K562 (cell line): ENCODE measurements around the gene MYL12A. TPM values are rescaled to one million over a fixed set of nuclear protein-coding genes. Genes with fewer than 3 reads are reported as not detected.

ENCODE experiments used
- C11orf30 ChIP-seq: fragments of 450-650 bp; IDR thresholded peaks from 2 replicates; pipeline ENCODE4 v1.6.1; 2016; ENCODE audit warnings: low read depth, mild to moderate bottlenecking
- CEBPB ChIP-seq: fragments of 450-650 bp; IDR thresholded peaks from 2 replicates; pipeline ENCODE4 v1.6.1; 2016; ENCODE audit warnings: missing genetic modification characterization, missing compliant biosample characterization
- GATAD2A ChIP-seq: fragments of 450-650 bp; IDR thresholded peaks from 2 replicates; pipeline ENCODE4 v1.6.1; 2017
- L3MBTL2 ChIP-seq: fragments of 450-650 bp; IDR thresholded peaks from 2 replicates; pipeline ENCODE4 v1.6.1; 2016; ENCODE audit warnings: mild to moderate bottlenecking, moderate library complexity
- NFIC ChIP-seq: fragments of 450-650 bp; IDR thresholded peaks from 2 replicates; pipeline ENCODE4 v1.6.1; 2017; ENCODE audit warnings: mild to moderate bottlenecking, inconsistent platforms
- PKNOX1 ChIP-seq: fragments of 450-650 bp; IDR thresholded peaks from 2 replicates; pipeline ENCODE4 v1.6.1; 2016
- SETDB1 ChIP-seq: IDR thresholded peaks from one replicate; pipeline ENCODE4 v1.6.1; 2012; ENCODE audit warnings: low read length, control low read depth, inconsistent platforms
- TRIM24 ChIP-seq, 2 experiments: fragments of 450-650 bp; IDR thresholded peaks; 2 replicates each; pipeline ENCODE4 v1.6.1; 2016
- ZBTB34 ChIP-seq: fragments of 250-450 bp; sonication (Bioruptor Pico); IDR thresholded peaks from 2 replicates; pipeline ENCODE4 v1.8.0; 2021; ENCODE audit warnings: mild to moderate bottlenecking, moderate library complexity
- ZC3H11A ChIP-seq: IDR thresholded peaks from 2 replicates; pipeline ENCODE4 v1.6.1; 2012; ENCODE audit warnings: low read depth, low read length, improper control_type of control experiment
- ZNF12 ChIP-seq: sonication (generic); formaldehyde crosslinking; IDR thresholded peaks from 2 replicates; pipeline ENCODE4 v1.4.0; 2020; ENCODE audit warnings: mild to moderate bottlenecking, missing genetic modification reagents
- ZNF274 ChIP-seq: IDR thresholded peaks from 2 replicates; pipeline ENCODE4 v1.6.1; 2011; ENCODE audit warnings: low read depth, mild to moderate bottlenecking, low read length, moderate library complexity, borderline replicate concordance
- ZNF79 ChIP-seq: fragments of 250-450 bp; sonication (Bioruptor Pico); IDR thresholded peaks from 2 replicates; pipeline ENCODE4 v1.4.0; 2020; ENCODE audit warnings: low read depth, mild to moderate bottlenecking, moderate library complexity
- polyA plus RNA-seq, 8 experiments: library from polyadenylated mRNA; depleted of rRNA in 4 of 8; stranded (reverse) in 5 of 8; unstranded in 3 of 8; fragments of >200 nt; fragmentation: Nextera tagmentation in 2 of 8; fragmentation: Illumina TruSeq in 1 of 8; extraction: Ambion mirVana in 2 of 8; extraction: Trizol in 1 of 8; gene quantifications; 2 replicates each; pipeline versions ENCODE4 v1.2.1 to v1.2.3, GENCODE V29; 2011 to 2014; ENCODE audit warnings: inconsistent platforms in 1 of 8, missing spikeins in 1 of 8
- total RNA-seq, 7 experiments: library from RNA; depleted of rRNA in 6 of 7; stranded (reverse); fragments of >200 nt in 6 of 7; fragmentation: Illumina TruSeq in 2 of 7; extraction: Trizol in 2 of 7; gene quantifications; 2 replicates each; pipeline versions ENCODE4 v1.2.1 to v1.2.3, GENCODE V29; 2011 to 2021; ENCODE audit warnings: low replicate concordance in 1 of 7
- TF ChIP-seq, protein P1 (sequence below): fragments of 250-450 bp; sonication (Bioruptor Pico); IDR thresholded peaks from 2 replicates; pipeline ENCODE4 v1.4.0; 2020; ENCODE audit warnings: mild to moderate bottlenecking, moderate library complexity
- TF ChIP-seq, protein P2 (sequence below): fragments of 450-650 bp; IDR thresholded peaks from 2 replicates; pipeline ENCODE4 v1.6.1; 2017; ENCODE audit warnings: antibody characterized with exemption, mild to moderate bottlenecking
- TF ChIP-seq, protein P3 (sequence below): fragments of 250-450 bp; sonication (Bioruptor Pico); IDR thresholded peaks from 2 replicates; pipeline ENCODE4 v1.4.0; 2020; ENCODE audit warnings: borderline replicate concordance

The MYL12A gene
- total and polyA plus RNA-seq, 9 of the 15 experiments (the other 6 are each of a cell fraction or from before 2014, with no cell fraction given) = 308 to 1,031 (median 559) TPM

DNA sequence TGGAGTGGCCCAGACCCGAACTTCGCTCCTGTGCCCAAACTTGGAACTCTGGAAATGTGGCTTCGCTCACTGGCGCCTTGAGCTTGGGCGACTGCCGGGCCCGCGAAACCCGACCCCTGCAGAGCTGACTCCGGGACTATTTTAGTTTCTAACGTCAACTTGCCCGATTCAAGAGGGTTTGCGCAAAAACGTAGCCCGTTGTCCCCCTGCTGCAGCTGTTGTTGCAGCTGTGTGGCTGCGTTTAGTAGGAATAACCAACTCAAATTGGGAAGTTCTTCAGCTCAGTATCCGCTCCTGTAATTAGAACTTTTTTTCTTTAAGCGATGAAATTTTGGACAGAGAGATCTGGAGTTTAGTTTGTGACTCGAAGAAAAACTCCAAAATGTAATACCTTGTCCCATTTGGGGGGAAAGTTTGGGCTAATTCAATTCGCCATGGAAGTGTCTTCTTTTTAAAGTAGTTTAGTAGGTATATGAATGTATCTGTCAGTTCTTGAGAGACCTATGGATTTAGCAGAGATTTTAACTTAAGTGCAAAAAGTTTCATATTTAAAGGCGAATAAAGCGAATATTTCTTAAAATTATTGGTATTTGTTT is 559 bp downstream of the MYL12A start (continued):
- TF ChIP-seq GATAD2A (no peak), NFIC (no peak), ZC3H11A (no peak), ZNF12 (CRISPR knock-in tag) (no peak), CEBPB (tag) (no peak), PKNOX1 (no peak), TRIM24 (IDR thresholded peaks at IDR 0.05) (no peak), ZNF79 (CRISPR knock-in tag) (no peak), ZBTB34 (CRISPR knock-in tag) (no peak), SETDB1 (no peak), C11orf30 (no peak), ZNF274 (no peak), L3MBTL2 (no peak)
- TF ChIP-seq, protein P1, sequence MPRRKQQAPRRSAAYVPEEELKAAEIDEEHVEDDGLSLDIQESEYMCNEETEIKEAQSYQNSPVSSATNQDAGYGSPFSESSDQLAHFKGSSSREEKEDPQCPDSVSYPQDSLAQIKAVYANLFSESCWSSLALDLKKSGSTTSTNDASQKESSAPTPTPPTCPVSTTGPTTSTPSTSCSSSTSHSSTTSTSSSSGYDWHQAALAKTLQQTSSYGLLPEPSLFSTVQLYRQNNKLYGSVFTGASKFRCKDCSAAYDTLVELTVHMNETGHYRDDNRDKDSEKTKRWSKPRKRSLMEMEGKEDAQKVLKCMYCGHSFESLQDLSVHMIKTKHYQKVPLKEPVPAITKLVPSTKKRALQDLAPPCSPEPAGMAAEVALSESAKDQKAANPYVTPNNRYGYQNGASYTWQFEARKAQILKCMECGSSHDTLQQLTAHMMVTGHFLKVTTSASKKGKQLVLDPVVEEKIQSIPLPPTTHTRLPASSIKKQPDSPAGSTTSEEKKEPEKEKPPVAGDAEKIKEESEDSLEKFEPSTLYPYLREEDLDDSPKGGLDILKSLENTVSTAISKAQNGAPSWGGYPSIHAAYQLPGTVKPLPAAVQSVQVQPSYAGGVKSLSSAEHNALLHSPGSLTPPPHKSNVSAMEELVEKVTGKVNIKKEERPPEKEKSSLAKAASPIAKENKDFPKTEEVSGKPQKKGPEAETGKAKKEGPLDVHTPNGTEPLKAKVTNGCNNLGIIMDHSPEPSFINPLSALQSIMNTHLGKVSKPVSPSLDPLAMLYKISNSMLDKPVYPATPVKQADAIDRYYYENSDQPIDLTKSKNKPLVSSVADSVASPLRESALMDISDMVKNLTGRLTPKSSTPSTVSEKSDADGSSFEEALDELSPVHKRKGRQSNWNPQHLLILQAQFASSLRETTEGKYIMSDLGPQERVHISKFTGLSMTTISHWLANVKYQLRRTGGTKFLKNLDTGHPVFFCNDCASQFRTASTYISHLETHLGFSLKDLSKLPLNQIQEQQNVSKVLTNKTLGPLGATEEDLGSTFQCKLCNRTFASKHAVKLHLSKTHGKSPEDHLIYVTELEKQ (CRISPR knock-in tag) = 0 out of 2 replicates have a peak, but pooled peaks have one; percentile 12
- TF ChIP-seq, protein P2, sequence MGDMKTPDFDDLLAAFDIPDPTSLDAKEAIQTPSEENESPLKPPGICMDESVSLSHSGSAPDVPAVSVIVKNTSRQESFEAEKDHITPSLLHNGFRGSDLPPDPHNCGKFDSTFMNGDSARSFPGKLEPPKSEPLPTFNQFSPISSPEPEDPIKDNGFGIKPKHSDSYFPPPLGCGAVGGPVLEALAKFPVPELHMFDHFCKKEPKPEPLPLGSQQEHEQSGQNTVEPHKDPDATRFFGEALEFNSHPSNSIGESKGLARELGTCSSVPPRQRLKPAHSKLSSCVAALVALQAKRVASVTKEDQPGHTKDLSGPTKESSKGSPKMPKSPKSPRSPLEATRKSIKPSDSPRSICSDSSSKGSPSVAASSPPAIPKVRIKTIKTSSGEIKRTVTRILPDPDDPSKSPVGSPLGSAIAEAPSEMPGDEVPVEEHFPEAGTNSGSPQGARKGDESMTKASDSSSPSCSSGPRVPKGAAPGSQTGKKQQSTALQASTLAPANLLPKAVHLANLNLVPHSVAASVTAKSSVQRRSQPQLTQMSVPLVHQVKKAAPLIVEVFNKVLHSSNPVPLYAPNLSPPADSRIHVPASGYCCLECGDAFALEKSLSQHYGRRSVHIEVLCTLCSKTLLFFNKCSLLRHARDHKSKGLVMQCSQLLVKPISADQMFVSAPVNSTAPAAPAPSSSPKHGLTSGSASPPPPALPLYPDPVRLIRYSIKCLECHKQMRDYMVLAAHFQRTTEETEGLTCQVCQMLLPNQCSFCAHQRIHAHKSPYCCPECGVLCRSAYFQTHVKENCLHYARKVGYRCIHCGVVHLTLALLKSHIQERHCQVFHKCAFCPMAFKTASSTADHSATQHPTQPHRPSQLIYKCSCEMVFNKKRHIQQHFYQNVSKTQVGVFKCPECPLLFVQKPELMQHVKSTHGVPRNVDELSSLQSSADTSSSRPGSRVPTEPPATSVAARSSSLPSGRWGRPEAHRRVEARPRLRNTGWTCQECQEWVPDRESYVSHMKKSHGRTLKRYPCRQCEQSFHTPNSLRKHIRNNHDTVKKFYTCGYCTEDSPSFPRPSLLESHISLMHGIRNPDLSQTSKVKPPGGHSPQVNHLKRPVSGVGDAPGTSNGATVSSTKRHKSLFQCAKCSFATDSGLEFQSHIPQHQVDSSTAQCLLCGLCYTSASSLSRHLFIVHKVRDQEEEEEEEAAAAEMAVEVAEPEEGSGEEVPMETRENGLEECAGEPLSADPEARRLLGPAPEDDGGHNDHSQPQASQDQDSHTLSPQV = no peak
- TF ChIP-seq, protein P3, sequence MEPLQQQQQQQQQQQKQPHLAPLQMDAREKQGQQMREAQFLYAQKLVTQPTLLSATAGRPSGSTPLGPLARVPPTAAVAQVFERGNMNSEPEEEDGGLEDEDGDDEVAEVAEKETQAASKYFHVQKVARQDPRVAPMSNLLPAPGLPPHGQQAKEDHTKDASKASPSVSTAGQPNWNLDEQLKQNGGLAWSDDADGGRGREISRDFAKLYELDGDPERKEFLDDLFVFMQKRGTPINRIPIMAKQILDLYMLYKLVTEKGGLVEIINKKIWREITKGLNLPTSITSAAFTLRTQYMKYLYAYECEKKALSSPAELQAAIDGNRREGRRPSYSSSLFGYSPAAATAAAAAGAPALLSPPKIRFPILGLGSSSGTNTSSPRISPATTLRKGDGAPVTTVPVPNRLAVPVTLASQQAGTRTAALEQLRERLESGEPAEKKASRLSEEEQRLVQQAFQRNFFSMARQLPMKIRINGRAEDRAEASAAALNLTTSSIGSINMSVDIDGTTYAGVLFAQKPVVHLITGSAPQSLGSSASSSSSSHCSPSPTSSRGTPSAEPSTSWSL (CRISPR knock-in tag) = no peak
